Measurements from ENCODE around the gene DAG1. TPM values are rescaled to one million over a fixed set of nuclear protein-coding genes. Genes with fewer than 3 reads are reported as not detected.

Gene DAG1
- total and polyA plus RNA-seq, 2 experiments from 2014 or later, result 104 to 185 TPM

DNA sequence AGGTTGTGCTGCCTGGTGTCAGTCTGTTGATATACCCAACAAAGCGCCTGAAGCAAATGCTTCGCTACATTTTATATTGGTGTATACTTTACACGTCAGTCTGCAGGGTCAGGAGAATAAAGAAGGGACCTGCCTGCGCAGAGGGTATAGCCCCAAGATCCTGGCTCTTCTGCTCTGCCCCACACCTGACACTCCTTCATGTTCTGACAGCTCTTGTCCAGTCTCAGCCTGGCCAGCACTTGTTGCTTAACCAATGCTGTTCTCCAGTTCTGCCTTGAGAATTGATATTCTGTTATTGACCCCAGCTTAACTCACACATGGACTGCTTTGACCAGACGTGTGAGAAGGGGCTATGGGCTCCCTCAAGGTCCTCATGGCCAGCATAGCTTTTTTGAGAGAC, 48.4 kb downstream of the DAG1 start:
- no peaks in the 10 kb centered on the region for H3K9me3 ChIP-seq (ENCODE audit: low read depth)
- no peak overlapping the region for H3K4me3 ChIP-seq
- H3K27me3 ChIP-seq, result no peaks in the 10 kb centered on the region
- H3K4me1 ChIP-seq (ENCODE audit: low read depth), result peaks cover 6% of the 10 kb centered on the region
- TF ChIP-seq, protein P1, sequence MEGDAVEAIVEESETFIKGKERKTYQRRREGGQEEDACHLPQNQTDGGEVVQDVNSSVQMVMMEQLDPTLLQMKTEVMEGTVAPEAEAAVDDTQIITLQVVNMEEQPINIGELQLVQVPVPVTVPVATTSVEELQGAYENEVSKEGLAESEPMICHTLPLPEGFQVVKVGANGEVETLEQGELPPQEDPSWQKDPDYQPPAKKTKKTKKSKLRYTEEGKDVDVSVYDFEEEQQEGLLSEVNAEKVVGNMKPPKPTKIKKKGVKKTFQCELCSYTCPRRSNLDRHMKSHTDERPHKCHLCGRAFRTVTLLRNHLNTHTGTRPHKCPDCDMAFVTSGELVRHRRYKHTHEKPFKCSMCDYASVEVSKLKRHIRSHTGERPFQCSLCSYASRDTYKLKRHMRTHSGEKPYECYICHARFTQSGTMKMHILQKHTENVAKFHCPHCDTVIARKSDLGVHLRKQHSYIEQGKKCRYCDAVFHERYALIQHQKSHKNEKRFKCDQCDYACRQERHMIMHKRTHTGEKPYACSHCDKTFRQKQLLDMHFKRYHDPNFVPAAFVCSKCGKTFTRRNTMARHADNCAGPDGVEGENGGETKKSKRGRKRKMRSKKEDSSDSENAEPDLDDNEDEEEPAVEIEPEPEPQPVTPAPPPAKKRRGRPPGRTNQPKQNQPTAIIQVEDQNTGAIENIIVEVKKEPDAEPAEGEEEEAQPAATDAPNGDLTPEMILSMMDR (IDR thresholded peaks at IDR 0.05; ENCODE audit: low read depth, low read length), result no peak
- no peak for DNase-seq (ENCODE audit: low read depth in 1 of 2, low spot score in 1 of 2)
- no peak overlapping the region for H3K27ac ChIP-seq
- peaks cover 18% of the 10 kb centered on the region for H3K36me3 ChIP-seq

DNA sequence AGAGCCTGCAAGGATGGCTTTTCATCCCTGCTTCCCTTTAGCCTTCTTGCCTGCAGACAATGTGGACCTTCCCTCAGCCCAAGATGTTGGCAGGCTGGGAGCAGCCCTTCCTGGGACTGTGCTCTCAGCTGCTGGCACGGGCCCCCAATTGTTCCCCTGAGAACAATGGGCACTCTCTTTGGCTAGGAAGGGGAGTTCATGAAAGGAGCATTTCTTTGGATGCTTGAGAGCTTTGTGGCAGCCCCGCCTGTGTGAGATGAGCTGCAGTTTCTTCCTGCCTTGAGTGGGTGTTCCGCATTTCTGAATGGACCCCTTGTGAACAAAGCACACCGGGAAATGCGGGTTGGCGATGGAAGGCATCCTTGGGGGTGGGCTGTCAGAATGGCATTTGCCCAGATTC, 49.2 kb downstream of the DAG1 start:
- Histone ChIP-seq H3K4me1 (ENCODE audit: low read depth) (peaks cover 6% of the 10 kb centered on the region), H3K9me3 (ENCODE audit: low read depth) (no peaks in the 10 kb centered on the region), H3K27me3 (no peaks in the 10 kb centered on the region), H3K4me3 (no peak overlapping the region), H3K27ac (no peak overlapping the region), H3K36me3 (peaks cover 12% of the 10 kb centered on the region)
- DNase-seq (ENCODE audit: low read depth in 1 of 2, low spot score in 1 of 2), result peak in 1 of 2 donors; percentile 18
- TF ChIP-seq, protein P1 (IDR thresholded peaks at IDR 0.05; ENCODE audit: low read depth, low read length), result no peak

DNA sequence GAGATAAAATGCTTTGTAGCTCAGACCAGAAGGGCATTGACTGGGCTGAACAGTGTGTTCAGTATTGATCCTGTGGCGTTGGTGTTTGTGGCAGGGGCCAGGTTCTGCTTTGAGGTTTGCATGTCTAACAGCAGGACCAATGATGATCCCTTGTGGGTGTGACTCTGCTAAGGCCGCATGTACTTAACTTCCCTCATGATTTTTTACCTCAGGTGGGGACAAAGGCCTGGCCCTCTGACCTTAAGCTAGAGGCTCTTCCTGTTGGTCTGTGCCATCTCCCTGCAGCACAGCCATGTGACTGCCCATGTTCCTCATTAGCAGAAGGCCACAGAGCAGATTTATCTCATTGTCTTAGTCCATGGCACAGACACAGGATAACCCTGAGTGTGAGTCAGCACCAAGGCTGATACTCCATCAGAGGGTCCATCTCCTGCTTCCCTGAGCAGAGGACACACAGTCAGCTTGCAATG, 49.9 kb downstream of the DAG1 start:
- no peak overlapping the region for H3K4me3 ChIP-seq
- peaks cover 6% of the 10 kb centered on the region for H3K4me1 ChIP-seq (ENCODE audit: low read depth)
- no peaks in the 10 kb centered on the region for H3K9me3 ChIP-seq (ENCODE audit: low read depth)
- H3K27me3 ChIP-seq, result no peaks in the 10 kb centered on the region
- TF ChIP-seq, protein P1 (IDR thresholded peaks at IDR 0.05; ENCODE audit: low read depth, low read length), result no peak
- peaks cover 9% of the 10 kb centered on the region for H3K36me3 ChIP-seq
- DNase-seq (ENCODE audit: low read depth in 1 of 2, low spot score in 1 of 2), result no peak
- H3K27ac ChIP-seq, result no peak overlapping the region

DNA sequence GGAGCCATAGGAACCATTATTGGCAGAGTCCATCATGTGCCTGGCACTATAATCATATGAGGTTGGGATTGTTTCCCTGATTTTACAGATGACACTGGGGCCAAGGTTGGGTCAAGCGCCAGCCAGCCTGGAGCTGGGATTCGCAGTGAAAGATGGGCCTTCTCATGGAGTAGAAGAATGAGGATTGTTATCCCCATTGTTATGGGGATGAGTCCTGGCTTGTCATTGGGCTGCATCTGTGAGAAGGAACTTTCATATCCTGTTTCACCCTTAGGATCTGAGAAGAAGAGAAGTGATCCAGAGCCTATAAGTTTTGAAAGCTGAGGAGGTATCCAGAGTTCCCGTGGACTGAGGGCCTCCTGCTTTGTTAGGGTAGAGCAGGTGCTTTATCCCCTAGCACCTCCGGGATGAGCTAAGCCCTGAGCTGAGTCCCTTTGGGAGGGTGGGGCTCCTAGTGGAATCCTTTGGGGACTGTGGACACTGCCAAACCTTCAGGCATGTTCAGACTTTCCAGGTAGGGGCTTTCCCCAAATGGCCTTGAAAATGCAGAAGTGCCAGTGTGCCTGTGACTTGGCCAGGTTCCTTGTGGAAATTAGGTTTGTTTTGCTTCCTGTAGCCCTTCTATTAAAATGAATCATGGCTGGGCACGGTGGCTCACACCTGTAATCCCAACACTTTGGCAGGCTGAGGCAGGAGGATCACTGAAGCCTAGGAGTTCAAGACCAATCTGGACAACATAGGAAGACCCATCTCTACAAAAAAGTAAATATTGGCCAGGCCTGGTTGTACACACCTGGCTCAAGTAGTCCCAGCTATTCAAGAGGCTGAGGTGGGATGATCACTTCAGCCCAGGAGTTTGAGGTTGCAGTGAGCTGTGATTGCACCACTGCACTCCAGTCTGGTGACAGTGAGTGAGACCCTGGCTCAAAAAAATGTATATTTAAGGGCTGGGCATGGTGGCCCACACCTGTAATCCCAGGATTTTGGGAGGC, 54.0 kb downstream of the DAG1 start:
- DNase-seq (ENCODE audit: low read depth in 1 of 2, low spot score in 1 of 2), result no peak
- H3K4me3 ChIP-seq, result no peak overlapping the region
- H3K27ac ChIP-seq, result peak overlapping the region; percentile 62
- H3K4me1 ChIP-seq (ENCODE audit: low read depth), result no peaks in the 10 kb centered on the region
- H3K9me3 ChIP-seq (ENCODE audit: low read depth), result no peaks in the 10 kb centered on the region
- no peaks in the 10 kb centered on the region for H3K36me3 ChIP-seq
- TF ChIP-seq, protein P1 (IDR thresholded peaks at IDR 0.05; ENCODE audit: low read depth, low read length), result no peak
- no peaks in the 10 kb centered on the region for H3K27me3 ChIP-seq

DNA sequence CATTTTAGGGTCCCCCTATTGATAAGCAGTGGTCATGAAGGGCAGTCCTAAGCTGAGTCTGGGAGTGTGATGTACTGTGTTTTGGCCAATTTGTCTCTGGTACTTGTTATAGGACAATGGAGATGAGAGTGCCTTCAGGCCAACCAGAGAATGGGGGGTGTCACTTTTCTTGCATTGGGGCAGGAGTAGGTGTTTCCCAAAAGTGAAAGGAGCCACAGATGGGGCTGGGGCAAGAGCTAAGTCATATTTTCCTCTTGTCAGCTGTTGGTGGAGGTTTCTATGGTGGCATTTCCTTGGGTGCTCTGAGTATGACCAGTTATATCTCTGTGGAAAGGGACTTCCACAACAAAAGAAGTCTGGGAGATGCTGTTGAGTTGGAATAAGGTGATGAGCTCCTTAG, 59.5 kb downstream of the DAG1 start:
- no peak for DNase-seq (ENCODE audit: low read depth in 1 of 2, low spot score in 1 of 2)
- H3K9me3 ChIP-seq (ENCODE audit: low read depth), result no peaks in the 10 kb centered on the region
- peaks cover 8% of the 10 kb centered on the region for H3K36me3 ChIP-seq
- H3K4me1 ChIP-seq (ENCODE audit: low read depth), result no peaks in the 10 kb centered on the region
- no peaks in the 10 kb centered on the region for H3K27me3 ChIP-seq
- H3K4me3 ChIP-seq, result no peak overlapping the region
- no peak overlapping the region for H3K27ac ChIP-seq
- TF ChIP-seq, protein P1 (IDR thresholded peaks at IDR 0.05; ENCODE audit: low read depth, low read length), result no peak

Measured in cardiac muscle cell (in vitro differentiated cells and primary cell).